Activated naive CD4-positive, alpha-beta T cell treated with anti-CD3 and anti-CD28 coated beads for 36 hours (primary cell): Measurements from ENCODE around the gene TTC31. TPM values are rescaled to one million over a fixed set of nuclear protein-coding genes. Genes with fewer than 3 reads are reported as not detected.

Experiments
- CTCF ChIA-PET: fragments of 350-600 bp; sonication (Branson Sonifier 250); formaldehyde crosslinking; loops from one replicate; lab custom pipeline; 2021; ENCODE audit warnings: antibody characterized with exemption; lab: Charles Lee
- DNase-seq: peaks from one replicate; pipeline ENCODE4 v3.0.0-alpha.2; 2020
- H3K27ac Mint-ChIP-seq: one replicate; pipeline ENCODE4 v1.8.0; 2021; ENCODE audit warnings: mild to moderate bottlenecking, mixed read lengths
- H3K27me3 Mint-ChIP-seq: one replicate; pipeline ENCODE4 v1.8.0; 2021; ENCODE audit warnings: low read depth, mixed read lengths
- H3K36me3 Mint-ChIP-seq: one replicate; pipeline ENCODE4 v1.8.0; 2021; ENCODE audit warnings: low read depth, mixed read lengths
- H3K4me1 Mint-ChIP-seq: one replicate; pipeline ENCODE4 v1.8.0; 2021; ENCODE audit warnings: low read depth, mixed read lengths
- H3K4me3 Mint-ChIP-seq: one replicate; pipeline ENCODE4 v1.8.0; 2021; ENCODE audit warnings: mild to moderate bottlenecking, moderate library complexity, mixed read lengths
- H3K9me3 Mint-ChIP-seq: one replicate; pipeline ENCODE4 v1.8.0; 2021; ENCODE audit warnings: mixed read lengths
- intact Hi-C: fragments of 100-400 bp; cut with micrococcal nuclease; formaldehyde crosslinking; loops from one replicate; pipeline ENCODE4 v1.15.1; 2023
- total RNA-seq, 2 experiments: library from RNA; stranded (reverse); gene quantifications; one replicate each; pipeline ENCODE4 v1.2.3, GENCODE V29; 2021

TTC31 gene
- total RNA-seq, 2 experiments from 2014 or later: 29.5 to 30.6 TPM

DNA sequence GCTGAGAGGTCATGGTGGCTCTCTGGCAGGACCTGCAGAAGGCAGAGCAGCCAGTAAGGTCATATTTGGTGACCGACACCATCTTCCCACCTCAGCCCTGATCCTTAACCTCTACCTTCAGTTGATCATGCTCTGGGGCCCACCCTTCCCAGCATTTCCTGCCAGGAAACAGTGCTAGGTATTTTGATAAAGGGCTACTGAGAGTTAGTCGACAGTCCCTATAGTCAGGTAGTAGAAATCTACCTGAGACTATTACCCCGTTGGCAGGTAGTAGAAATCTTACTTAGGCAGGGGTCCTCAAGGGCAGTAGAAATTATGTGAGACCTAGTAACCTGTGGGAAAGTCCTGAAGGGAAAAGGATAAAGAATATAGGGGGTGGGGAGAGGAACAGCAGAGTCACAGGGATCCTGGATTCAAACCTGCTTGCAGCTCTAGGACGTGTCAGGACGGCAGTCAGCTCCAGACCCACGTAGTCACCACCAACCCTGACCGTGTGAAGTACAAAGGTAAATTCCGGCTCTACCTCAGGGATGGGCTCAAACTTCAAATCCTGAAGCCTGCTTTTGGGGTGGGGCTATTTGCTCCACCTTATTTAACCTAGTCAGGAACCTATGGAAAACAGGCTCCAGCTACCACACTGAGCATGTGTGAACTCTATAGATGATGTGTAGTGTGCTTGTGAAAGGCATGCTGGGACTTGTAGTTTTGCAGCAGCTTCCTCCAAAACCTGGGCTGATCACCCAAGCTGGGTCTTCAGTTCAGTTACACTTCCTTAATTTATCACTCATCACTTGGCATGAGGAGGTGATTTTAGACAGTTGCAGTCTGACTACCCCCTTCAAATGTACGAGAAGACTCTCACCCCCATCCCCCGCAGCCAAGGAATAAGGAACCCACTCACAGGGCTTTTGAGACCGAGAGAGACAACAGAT lies 43.1 kb downstream of the TTC31 start, which contains the start of gene DQX1:
Gene DQX1, minus strand, starts transcription at position 515 of the 932 bp plus-strand sequence. Its CDS starts 502 bp downstream, at position 13.
- intact Hi-C loops: no loop called here
- no peaks in the 10 kb centered on the region for H3K9me3 Mint-ChIP-seq
- H3K36me3 Mint-ChIP-seq: peaks cover 36% of the 10 kb centered on the region
- H3K27ac Mint-ChIP-seq: peak within 1 kb of the TSS; percentile 9
- DNase-seq: peak; percentile 33
- peaks cover 27% of the 10 kb centered on the region for H3K4me1 Mint-ChIP-seq
- H3K4me3 Mint-ChIP-seq: no peak within 1 kb of the TSS
- CTCF ChIA-PET: interaction anchor here (1.1 kb wide), 1 partner anchor 62 kb away, joined by 5 read pairs; no protein-coding TSS in a partner anchor
- H3K27me3 Mint-ChIP-seq: no peaks in the 10 kb centered on the region

DNA sequence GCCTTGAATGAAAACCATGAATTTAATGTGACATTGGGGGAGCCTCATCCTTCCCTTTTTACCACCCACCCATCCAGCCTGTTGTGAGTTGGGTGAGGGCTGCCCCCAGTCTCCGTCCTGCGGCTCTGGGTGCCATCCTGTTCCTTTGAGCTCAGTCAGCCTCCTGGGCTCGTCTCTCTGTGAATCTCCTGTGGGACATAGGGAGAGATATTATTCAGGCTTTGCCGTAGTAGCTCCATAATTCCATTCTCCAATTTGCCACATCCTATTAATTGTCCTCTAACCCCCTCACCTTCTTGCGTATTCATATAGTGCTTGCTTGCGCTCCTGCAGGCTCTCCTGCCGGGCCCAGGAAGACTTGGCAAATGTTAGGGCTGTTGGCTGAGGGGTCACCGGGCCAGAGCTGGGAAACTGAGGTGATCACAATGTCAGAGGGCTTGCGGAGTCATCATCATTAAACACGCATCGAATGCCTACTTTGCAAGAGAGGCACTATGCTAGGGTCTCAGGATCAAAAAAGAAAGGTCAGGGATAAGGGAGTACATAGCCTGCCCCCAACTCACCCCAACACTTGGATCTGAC lies 43.9 kb downstream of the TTC31 start:
- intact Hi-C loops: no loop called here
- Mint-ChIP-seq H3K27ac (no peak overlapping the region), H3K4me3 (no peak overlapping the region), H3K9me3 (no peaks in the 10 kb centered on the region), H3K27me3 (no peaks in the 10 kb centered on the region), H3K36me3 (peaks cover 39% of the 10 kb centered on the region), H3K4me1 (peaks cover 35% of the 10 kb centered on the region)
- DNase-seq: no peak
- CTCF ChIA-PET: interaction anchor here (1.1 kb wide), 1 partner anchor 62 kb away, joined by 5 read pairs; no protein-coding TSS in a partner anchor

DNA sequence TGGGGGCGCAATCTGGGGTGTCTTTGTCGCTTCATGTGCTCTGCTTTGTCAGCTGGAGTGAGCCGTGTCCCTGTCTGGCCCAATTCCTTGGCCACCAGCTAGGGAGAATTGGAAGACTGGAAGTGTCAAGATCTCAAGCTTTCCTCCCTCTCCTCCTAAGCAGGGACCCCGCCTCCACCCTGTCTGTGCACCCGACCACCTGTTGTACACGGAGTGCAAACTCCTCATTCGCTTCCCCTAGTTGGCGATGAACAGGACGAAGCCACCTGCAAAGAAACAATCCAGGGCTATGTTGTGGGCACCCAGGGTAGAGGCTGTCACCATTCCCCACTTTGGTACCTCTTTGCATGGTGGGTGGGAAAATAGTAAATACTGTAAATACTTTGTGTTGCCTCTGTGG lies 44.9 kb downstream of the TTC31 start:
- intact Hi-C loops: loop anchor here (2.0 kb wide), 1 partner anchor 73 kb away; the partner anchor contains the start of gene INO80B
- H3K4me1 Mint-ChIP-seq: peaks cover 40% of the 10 kb centered on the region

DNA sequence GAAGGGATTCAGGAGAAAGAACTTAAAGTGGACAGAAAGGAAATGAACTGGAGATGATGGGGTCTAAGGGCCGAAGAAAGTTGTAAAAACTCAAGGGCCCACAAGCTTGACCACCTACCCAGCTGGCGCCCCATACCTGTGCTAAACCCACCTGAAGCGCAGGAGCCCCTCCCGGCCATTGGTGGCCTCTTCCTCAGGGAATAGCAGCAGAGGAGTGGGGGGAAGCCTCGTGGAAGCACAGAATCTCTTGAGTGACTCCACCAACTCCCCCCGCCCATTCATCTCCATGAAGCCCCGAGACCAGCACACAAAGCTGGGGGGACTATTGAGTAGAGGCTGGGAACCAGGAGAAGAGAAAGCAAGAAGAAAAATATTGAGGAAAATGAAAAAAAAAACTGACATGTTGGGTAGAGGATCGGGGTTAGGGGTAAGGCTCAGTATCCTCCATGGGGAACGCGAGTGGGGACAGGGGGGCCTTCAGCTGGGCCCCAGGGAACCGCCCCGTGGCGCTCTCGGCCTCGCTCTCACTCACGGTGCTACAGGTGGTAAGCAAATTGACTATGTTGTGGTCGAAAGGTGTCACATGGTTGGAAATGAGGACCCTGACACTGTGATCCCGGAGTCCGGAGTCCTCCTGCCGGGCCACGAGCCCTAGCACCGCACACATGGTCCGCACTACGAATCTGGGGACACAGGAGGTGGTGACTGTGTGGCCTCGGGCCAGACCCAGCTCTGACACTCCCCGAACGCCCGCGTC lies 45.9 kb downstream of the TTC31 start:
- Mint-ChIP-seq H3K27me3 (no peaks in the 10 kb centered on the region), H3K4me3 (peak overlapping the region; percentile 98), H3K27ac (peak overlapping the region; percentile 91), H3K4me1 (peaks cover 40% of the 10 kb centered on the region), H3K36me3 (peaks cover 48% of the 10 kb centered on the region), H3K9me3 (no peaks in the 10 kb centered on the region)
- intact Hi-C loops: loop anchor here (1.0 to 2.0 kb wide), 9 partner anchors 12 to 136 kb away; partner anchors contain the start of genes C2orf81, DOK1, INO80B and PCGF1
- CTCF ChIA-PET: interaction anchor here (0.9 to 2.7 kb wide), 8 partner anchors 10 to 61 kb away, joined by 3 to 10 read pairs (median 4); partner anchors contain the start of genes CCDC142 and TTC31
- DNase-seq: peak; percentile 45

More for the DNA sequence above, 44.9 kb downstream of the TTC31 start:
- H3K9me3 Mint-ChIP-seq: no peaks in the 10 kb centered on the region
- peaks cover 48% of the 10 kb centered on the region for H3K36me3 Mint-ChIP-seq
- no peak overlapping the region for H3K27ac Mint-ChIP-seq
- no peaks in the 10 kb centered on the region for H3K27me3 Mint-ChIP-seq
- no peak for DNase-seq
- CTCF ChIA-PET: interaction anchor here (0.7 to 1.7 kb wide), 2 partner anchors 58 to 298 kb away, joined by 4 to 6 read pairs; no protein-coding TSS in a partner anchor
- peak overlapping the region; percentile 98 for H3K4me3 Mint-ChIP-seq

DNA sequence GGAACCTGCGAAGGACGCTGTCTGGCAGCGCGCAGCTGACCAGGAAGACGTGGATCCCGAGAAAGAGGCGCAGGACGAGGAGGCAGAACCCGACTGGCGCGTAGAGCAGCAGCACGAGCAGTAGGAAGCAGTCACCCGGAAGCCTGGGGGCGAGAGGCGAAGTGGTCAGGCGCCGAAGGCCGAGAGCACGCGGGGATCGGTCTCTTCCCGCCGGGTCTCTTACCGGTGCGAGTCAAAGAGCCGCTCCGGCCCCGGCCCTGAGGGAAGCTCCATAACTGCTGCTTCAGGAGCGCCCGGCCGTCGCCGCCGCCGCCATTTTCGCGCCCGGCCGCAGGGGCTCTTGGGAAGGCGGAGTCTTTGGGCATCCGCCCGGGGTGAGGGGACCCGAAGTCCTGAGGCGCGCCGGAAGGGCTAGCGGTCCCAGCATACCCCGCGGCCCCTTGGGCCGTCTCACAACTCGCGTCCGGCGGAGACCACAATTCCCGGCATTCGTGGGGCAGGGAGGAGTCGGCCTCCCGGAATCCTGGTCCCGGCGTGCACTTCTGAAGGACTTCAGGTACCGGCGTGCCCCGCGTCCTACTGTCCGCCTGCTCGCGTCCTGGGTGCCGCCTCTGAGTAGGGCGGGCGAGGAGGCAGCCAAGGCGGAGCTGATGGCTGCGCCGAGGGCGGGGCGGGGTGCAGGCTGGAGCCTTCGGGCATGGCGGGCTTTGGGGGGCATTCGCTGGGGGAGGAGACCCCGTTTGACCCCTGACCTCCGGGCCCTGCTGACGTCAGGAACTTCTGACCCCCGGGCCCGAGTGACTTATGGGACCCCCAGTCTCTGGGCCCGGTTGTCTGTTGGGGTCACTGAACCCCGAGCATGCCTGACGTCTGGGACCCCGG lies 46.7 kb downstream of the TTC31 start, which contains the start of the genes AUP1 and HTRA2:
Gene AUP1, minus strand, starts transcription at position 350 of the 882 bp plus-strand sequence. Its CDS starts 77 bp downstream, at position 273.
Gene HTRA2, plus strand, starts transcription at position 577 of the 882 bp plus-strand sequence. Its CDS starts 74 bp downstream, at position 651.
- H3K27ac Mint-ChIP-seq: peak within 1 kb of the TSS; percentile 91
- intact Hi-C loops: loop anchor here (1.0 to 10.0 kb wide), 14 partner anchors 13 to 705 kb away; partner anchors contain the start of genes C2orf81, DOK1, HK2 and INO80B
- H3K9me3 Mint-ChIP-seq: no peaks in the 10 kb centered on the region
- no peaks in the 10 kb centered on the region for H3K27me3 Mint-ChIP-seq
- peaks cover 40% of the 10 kb centered on the region for H3K4me1 Mint-ChIP-seq
- CTCF ChIA-PET: interaction anchor here (0.9 to 4.4 kb wide), 10 partner anchors 9 to 60 kb away, joined by 3 to 39 read pairs (median 4); partner anchors contain the start of genes CCDC142 and TTC31
- DNase-seq: peak; percentile 96
- H3K36me3 Mint-ChIP-seq: peaks cover 48% of the 10 kb centered on the region
- peak within 1 kb of the TSS; percentile 98 for H3K4me3 Mint-ChIP-seq

DNA sequence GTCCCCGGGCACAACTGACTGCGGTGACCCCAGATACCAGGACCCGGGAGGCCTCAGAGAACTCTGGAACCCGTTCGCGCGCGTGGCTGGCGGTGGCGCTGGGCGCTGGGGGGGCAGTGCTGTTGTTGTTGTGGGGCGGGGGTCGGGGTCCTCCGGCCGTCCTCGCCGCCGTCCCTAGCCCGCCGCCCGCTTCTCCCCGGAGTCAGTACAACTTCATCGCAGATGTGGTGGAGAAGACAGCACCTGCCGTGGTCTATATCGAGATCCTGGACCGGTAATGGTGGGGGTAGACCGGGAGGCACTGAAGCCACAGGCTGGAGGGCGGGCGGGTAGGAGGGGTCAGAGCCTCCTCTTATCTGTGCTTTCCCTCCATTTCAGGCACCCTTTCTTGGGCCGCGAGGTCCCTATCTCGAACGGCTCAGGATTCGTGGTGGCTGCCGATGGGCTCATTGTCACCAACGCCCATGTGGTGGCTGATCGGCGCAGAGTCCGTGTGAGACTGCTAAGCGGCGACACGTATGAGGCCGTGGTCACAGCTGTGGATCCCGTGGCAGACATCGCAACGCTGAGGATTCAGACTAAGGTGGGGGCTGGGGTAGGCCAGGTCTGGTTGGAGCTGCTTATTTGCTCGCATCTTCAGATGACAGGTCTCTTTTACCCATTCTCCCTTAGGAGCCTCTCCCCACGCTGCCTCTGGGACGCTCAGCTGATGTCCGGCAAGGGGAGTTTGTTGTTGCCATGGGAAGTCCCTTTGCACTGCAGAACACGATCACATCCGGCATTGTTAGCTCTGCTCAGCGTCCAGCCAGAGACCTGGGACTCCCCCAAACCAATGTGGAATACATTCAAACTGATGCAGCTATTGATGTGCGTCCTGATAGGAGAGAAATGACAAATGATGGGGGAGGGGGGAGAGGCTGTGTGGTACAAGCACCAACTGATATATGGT lies 47.6 kb downstream of the TTC31 start:
- intact Hi-C loops: loop anchor here (2.0 to 10.0 kb wide), 5 partner anchors 33 to 706 kb away; partner anchors contain the start of genes HK2, LBX2 and STAMBP
- Mint-ChIP-seq H3K9me3 (no peaks in the 10 kb centered on the region), H3K27ac (peak overlapping the region; percentile 84), H3K4me1 (peaks cover 40% of the 10 kb centered on the region), H3K36me3 (peaks cover 48% of the 10 kb centered on the region), H3K27me3 (no peaks in the 10 kb centered on the region), H3K4me3 (peak overlapping the region; percentile 98)
- peak; percentile 77 for DNase-seq
- CTCF ChIA-PET: interaction anchor here (0.9 to 4.4 kb wide), 10 partner anchors 21 to 61 kb away, joined by 3 to 50 read pairs (median 6); partner anchors contain the start of genes CCDC142 and TTC31

DNA sequence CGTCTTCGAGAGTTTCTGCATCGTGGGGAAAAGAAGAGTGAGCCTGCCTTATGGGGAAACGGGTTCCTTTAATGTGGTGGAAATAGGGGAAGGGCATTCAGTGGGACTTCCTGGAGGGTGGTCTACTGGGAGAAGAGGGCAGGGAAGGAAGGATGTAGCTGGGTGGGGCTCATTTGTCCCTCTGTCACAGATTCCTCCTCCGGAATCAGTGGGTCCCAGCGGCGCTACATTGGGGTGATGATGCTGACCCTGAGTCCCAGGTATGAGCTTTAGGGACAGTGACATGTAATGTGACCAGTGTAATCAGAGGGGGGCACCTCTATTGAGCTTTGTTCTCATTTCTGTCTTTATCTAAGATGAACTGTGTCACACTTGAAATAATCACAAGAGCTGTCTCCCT lies 48.8 kb downstream of the TTC31 start:
- CTCF ChIA-PET: interaction anchor here (0.5 to 4.4 kb wide), 21 partner anchors 10 to 197 kb away, joined by 3 to 50 read pairs (median 3); partner anchors contain the start of genes CCDC142, MRPL53, TTC31 and WBP1
- Mint-ChIP-seq H3K9me3 (no peaks in the 10 kb centered on the region), H3K36me3 (peaks cover 39% of the 10 kb centered on the region), H3K4me3 (peak overlapping the region; percentile 34), H3K27ac (peak overlapping the region; percentile 2), H3K27me3 (no peaks in the 10 kb centered on the region), H3K4me1 (peaks cover 36% of the 10 kb centered on the region)
- no peak for DNase-seq
- intact Hi-C loops: loop anchor here (1.0 to 10.0 kb wide), 6 partner anchors 34 to 707 kb away; partner anchors contain the start of genes HK2, LBX2 and STAMBP

DNA sequence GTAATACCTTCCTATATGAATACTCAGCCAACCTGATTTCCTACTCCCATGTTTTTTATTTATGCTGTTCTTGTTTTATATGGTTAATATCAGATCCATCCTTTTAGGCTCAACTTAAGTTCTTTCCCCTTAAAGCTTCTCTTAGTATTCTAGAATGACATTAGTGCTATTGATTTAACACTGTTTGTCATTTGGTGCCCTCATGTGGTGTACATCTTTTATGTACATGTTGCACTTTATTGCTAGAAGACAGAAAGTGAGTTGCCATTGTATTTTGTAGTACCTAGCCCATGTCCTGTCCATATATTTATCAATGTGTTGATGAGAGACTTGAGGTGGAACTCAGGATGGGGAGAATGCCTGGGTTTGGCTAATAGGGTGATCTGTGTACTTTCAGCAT lies 49.3 kb downstream of the TTC31 start:
- peaks cover 34% of the 10 kb centered on the region for H3K36me3 Mint-ChIP-seq
- intact Hi-C loops: loop anchor here (1.0 to 10.0 kb wide), 5 partner anchors 35 to 707 kb away; partner anchors contain the start of genes LBX2 and STAMBP
- DNase-seq: no peak
- H3K4me3 Mint-ChIP-seq: peak overlapping the region; percentile 35
- H3K9me3 Mint-ChIP-seq: no peaks in the 10 kb centered on the region
- CTCF ChIA-PET: interaction anchor here (0.5 to 4.4 kb wide), 18 partner anchors 10 to 197 kb away, joined by 3 to 50 read pairs (median 4); partner anchors contain the start of genes CCDC142, MRPL53, TTC31 and WBP1
- peak overlapping the region; percentile 2 for H3K27ac Mint-ChIP-seq
- peaks cover 33% of the 10 kb centered on the region for H3K4me1 Mint-ChIP-seq
- H3K27me3 Mint-ChIP-seq: no peaks in the 10 kb centered on the region

DNA sequence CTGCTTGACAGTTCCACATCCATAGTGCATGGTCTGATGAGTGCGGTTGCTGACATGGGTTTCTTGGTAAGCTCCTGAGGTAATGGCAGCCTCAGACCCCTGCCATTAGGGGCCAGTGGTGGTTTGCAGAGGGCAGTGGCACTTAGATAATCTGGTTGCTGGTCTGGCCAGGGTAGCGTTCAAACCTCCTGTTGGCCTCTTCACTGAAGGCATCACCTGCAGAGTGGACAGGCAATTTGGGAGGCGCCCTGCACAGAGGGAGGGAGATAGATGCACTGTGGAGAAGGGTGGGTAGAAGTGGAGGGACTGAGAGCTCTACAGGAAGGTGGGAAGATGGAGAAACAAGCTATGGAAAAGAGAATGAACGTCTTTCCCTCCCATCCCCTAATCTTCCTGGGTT lies 50.6 kb downstream of the TTC31 start:
- intact Hi-C loops: loop anchor here (5.0 to 10.0 kb wide), 4 partner anchors 36 to 709 kb away; partner anchors contain the start of genes LBX2 and STAMBP
- peaks cover 21% of the 10 kb centered on the region for H3K36me3 Mint-ChIP-seq
- H3K9me3 Mint-ChIP-seq: no peaks in the 10 kb centered on the region
- no peak overlapping the region for H3K27ac Mint-ChIP-seq
- no peak overlapping the region for H3K4me3 Mint-ChIP-seq
- CTCF ChIA-PET: interaction anchor here (1.9 to 4.4 kb wide), 4 partner anchors 12 to 53 kb away, joined by 4 to 50 read pairs (median 24); partner anchors contain the start of genes CCDC142 and TTC31
- no peak for DNase-seq
- H3K27me3 Mint-ChIP-seq: peaks cover 4% of the 10 kb centered on the region
- peaks cover 21% of the 10 kb centered on the region for H3K4me1 Mint-ChIP-seq
